ENCODE measurements around the gene RFX4.

The RFX4 gene

GRCh38 chr12:106672314-106673025 lies 89.7 kb downstream of the RFX4 start:
- H3K27ac ChIP-seq (ENCODE audit: low read length): no peak overlapping the region
- no peaks in the 10 kb centered on the region for H3K36me3 ChIP-seq (ENCODE audit: control insufficient read depth in 2 of 2, insufficient read depth in 2 of 2, low read length in 2 of 2)
- no peaks in the 10 kb centered on the region for H3K9me3 ChIP-seq (ENCODE audit: control insufficient read depth in 2 of 2, low read length in 2 of 2)
- H3K27me3 ChIP-seq (ENCODE audit: control insufficient read depth in 1 of 2, insufficient read depth in 2 of 2, low read length in 2 of 2): peaks cover 7 to 12% of the 10 kb centered on the region in 2 donors
- H3K9ac ChIP-seq (ENCODE audit: low read length in 2 of 2): no peak overlapping the region
- no peak overlapping the region for H3K4me3 ChIP-seq (ENCODE audit: low read length in 2 of 2)
- H3K4me1 ChIP-seq (ENCODE audit: control insufficient read depth, insufficient read depth, low read length): no peaks in the 10 kb centered on the region

GRCh38 chr12:106673141-106673540 lies 90.3 kb downstream of the RFX4 start:
- H3K27me3 ChIP-seq (ENCODE audit: control insufficient read depth in 1 of 2, insufficient read depth in 2 of 2, low read length in 2 of 2): peaks cover 7 to 12% of the 10 kb centered on the region in 2 donors

GRCh38 chr12:106675651-106676435 lies 93.0 kb downstream of the RFX4 start:
- no peaks in the 10 kb centered on the region for H3K9me3 ChIP-seq (ENCODE audit: control insufficient read depth in 2 of 2, low read length in 2 of 2)
- no peaks in the 10 kb centered on the region for H3K36me3 ChIP-seq (ENCODE audit: control insufficient read depth in 2 of 2, insufficient read depth in 2 of 2, low read length in 2 of 2)
- H3K27ac ChIP-seq (ENCODE audit: low read length): no peak overlapping the region
- H3K9ac ChIP-seq (ENCODE audit: low read length in 2 of 2): no peak overlapping the region
- no peaks in the 10 kb centered on the region for H3K4me1 ChIP-seq (ENCODE audit: control insufficient read depth, insufficient read depth, low read length)
- peaks cover 7% of the 10 kb centered on the region in 2 donors for H3K27me3 ChIP-seq (ENCODE audit: control insufficient read depth in 1 of 2, insufficient read depth in 2 of 2, low read length in 2 of 2)
- H3K4me3 ChIP-seq (ENCODE audit: low read length in 2 of 2): no peak overlapping the region

More at GRCh38 chr12:106673141-106673540, 90.3 kb downstream of the RFX4 start:
- Histone ChIP-seq H3K36me3 (ENCODE audit: control insufficient read depth in 2 of 2, insufficient read depth in 2 of 2, low read length in 2 of 2) (no peaks in the 10 kb centered on the region), H3K4me1 (ENCODE audit: control insufficient read depth, insufficient read depth, low read length) (no peaks in the 10 kb centered on the region), H3K9ac (ENCODE audit: low read length in 2 of 2) (no peak overlapping the region), H3K4me3 (ENCODE audit: low read length in 2 of 2) (no peak overlapping the region), H3K27ac (ENCODE audit: low read length) (no peak overlapping the region), H3K9me3 (ENCODE audit: control insufficient read depth in 2 of 2, low read length in 2 of 2) (no peaks in the 10 kb centered on the region)

- Histone ChIP-seq H3K9ac (ENCODE audit: low read length in 2 of 2) (no peak overlapping the region), H3K27me3 (ENCODE audit: control insufficient read depth in 1 of 2, insufficient read depth in 2 of 2, low read length in 2 of 2) (peaks cover 0 to 2% of the 10 kb centered on the region in 2 donors), H3K27ac (ENCODE audit: low read length) (no peak overlapping the region), H3K9me3 (ENCODE audit: control insufficient read depth in 2 of 2, low read length in 2 of 2) (no peaks in the 10 kb centered on the region), H3K36me3 (ENCODE audit: control insufficient read depth in 2 of 2, insufficient read depth in 2 of 2, low read length in 2 of 2) (no peaks in the 10 kb centered on the region), H3K4me3 (ENCODE audit: low read length in 2 of 2) (no peak overlapping the region), H3K4me1 (ENCODE audit: control insufficient read depth, insufficient read depth, low read length) (no peaks in the 10 kb centered on the region)
These were observed 96.8 kb downstream of the RFX4 start for GRCh38 chr12:106679574-106679973.

GRCh38 chr12:106680280-106680679 lies 97.5 kb downstream of the RFX4 start:
- Histone ChIP-seq H3K4me1 (ENCODE audit: control insufficient read depth, insufficient read depth, low read length) (no peaks in the 10 kb centered on the region), H3K9ac (ENCODE audit: low read length in 2 of 2) (no peak overlapping the region), H3K27ac (ENCODE audit: low read length) (no peak overlapping the region), H3K9me3 (ENCODE audit: control insufficient read depth in 2 of 2, low read length in 2 of 2) (no peaks in the 10 kb centered on the region), H3K4me3 (ENCODE audit: low read length in 2 of 2) (no peak overlapping the region), H3K36me3 (ENCODE audit: control insufficient read depth in 2 of 2, insufficient read depth in 2 of 2, low read length in 2 of 2) (no peaks in the 10 kb centered on the region), H3K27me3 (ENCODE audit: control insufficient read depth in 1 of 2, insufficient read depth in 2 of 2, low read length in 2 of 2) (peaks cover 0 to 2% of the 10 kb centered on the region in 2 donors)

GRCh38 chr12:106681210-106681609 lies 98.4 kb downstream of the RFX4 start:
- no peak overlapping the region for H3K27ac ChIP-seq (ENCODE audit: low read length)
- no peaks in the 10 kb centered on the region for H3K4me1 ChIP-seq (ENCODE audit: control insufficient read depth, insufficient read depth, low read length)
- H3K4me3 ChIP-seq (ENCODE audit: low read length in 2 of 2): no peak overlapping the region
- no peaks in the 10 kb centered on the region for H3K36me3 ChIP-seq (ENCODE audit: control insufficient read depth in 2 of 2, insufficient read depth in 2 of 2, low read length in 2 of 2)
- H3K9me3 ChIP-seq (ENCODE audit: control insufficient read depth in 2 of 2, low read length in 2 of 2): no peaks in the 10 kb centered on the region
- H3K27me3 ChIP-seq (ENCODE audit: control insufficient read depth in 1 of 2, insufficient read depth in 2 of 2, low read length in 2 of 2): peaks cover 0 to 2% of the 10 kb centered on the region in 2 donors
- no peak overlapping the region for H3K9ac ChIP-seq (ENCODE audit: low read length in 2 of 2)

- no peak overlapping the region for H3K27ac ChIP-seq (ENCODE audit: low read length)
- no peak overlapping the region for H3K4me3 ChIP-seq (ENCODE audit: low read length in 2 of 2)
- H3K36me3 ChIP-seq (ENCODE audit: control insufficient read depth in 2 of 2, insufficient read depth in 2 of 2, low read length in 2 of 2): no peaks in the 10 kb centered on the region
- peaks cover 0 to 2% of the 10 kb centered on the region in 2 donors for H3K27me3 ChIP-seq (ENCODE audit: control insufficient read depth in 1 of 2, insufficient read depth in 2 of 2, low read length in 2 of 2)
- no peak overlapping the region for H3K9ac ChIP-seq (ENCODE audit: low read length in 2 of 2)
- no peaks in the 10 kb centered on the region for H3K4me1 ChIP-seq (ENCODE audit: control insufficient read depth, insufficient read depth, low read length)
- no peaks in the 10 kb centered on the region for H3K9me3 ChIP-seq (ENCODE audit: control insufficient read depth in 2 of 2, low read length in 2 of 2)
These were observed 99.9 kb downstream of the RFX4 start for GRCh38 chr12:106682594-106683234.

- Histone ChIP-seq H3K9ac (ENCODE audit: low read length in 2 of 2) (no peak overlapping the region), H3K4me1 (ENCODE audit: control insufficient read depth, insufficient read depth, low read length) (no peaks in the 10 kb centered on the region), H3K27me3 (ENCODE audit: control insufficient read depth in 1 of 2, insufficient read depth in 2 of 2, low read length in 2 of 2) (peaks cover 0 to 2% of the 10 kb centered on the region in 2 donors), H3K9me3 (ENCODE audit: control insufficient read depth in 2 of 2, low read length in 2 of 2) (no peaks in the 10 kb centered on the region), H3K36me3 (ENCODE audit: control insufficient read depth in 2 of 2, insufficient read depth in 2 of 2, low read length in 2 of 2) (no peaks in the 10 kb centered on the region), H3K4me3 (ENCODE audit: low read length in 2 of 2) (no peak overlapping the region), H3K27ac (ENCODE audit: low read length) (no peak overlapping the region)
These were observed 101.7 kb downstream of the RFX4 start for GRCh38 chr12:106684497-106684896.

GRCh38 chr12:106685381-106685780 lies 102.6 kb downstream of the RFX4 start:
- Histone ChIP-seq H3K4me3 (ENCODE audit: low read length in 2 of 2) (no peak overlapping the region), H3K36me3 (ENCODE audit: control insufficient read depth in 2 of 2, insufficient read depth in 2 of 2, low read length in 2 of 2) (no peaks in the 10 kb centered on the region), H3K9me3 (ENCODE audit: control insufficient read depth in 2 of 2, low read length in 2 of 2) (peaks cover 0 to 1% of the 10 kb centered on the region in 2 donors), H3K27me3 (ENCODE audit: control insufficient read depth in 1 of 2, insufficient read depth in 2 of 2, low read length in 2 of 2) (peaks cover 0 to 2% of the 10 kb centered on the region in 2 donors), H3K27ac (ENCODE audit: low read length) (no peak overlapping the region), H3K4me1 (ENCODE audit: control insufficient read depth, insufficient read depth, low read length) (no peaks in the 10 kb centered on the region), H3K9ac (ENCODE audit: low read length in 2 of 2) (no peak overlapping the region)

GRCh38 chr12:106687672-106688071 lies 104.9 kb downstream of the RFX4 start:
- Histone ChIP-seq H3K4me1 (ENCODE audit: control insufficient read depth, insufficient read depth, low read length) (no peaks in the 10 kb centered on the region), H3K9me3 (ENCODE audit: control insufficient read depth in 2 of 2, low read length in 2 of 2) (peaks cover 0 to 5% of the 10 kb centered on the region in 2 donors), H3K9ac (ENCODE audit: low read length in 2 of 2) (no peak overlapping the region), H3K4me3 (ENCODE audit: low read length in 2 of 2) (no peak overlapping the region), H3K36me3 (ENCODE audit: control insufficient read depth in 2 of 2, insufficient read depth in 2 of 2, low read length in 2 of 2) (no peaks in the 10 kb centered on the region), H3K27ac (ENCODE audit: low read length) (no peak overlapping the region), H3K27me3 (ENCODE audit: control insufficient read depth in 1 of 2, insufficient read depth in 2 of 2, low read length in 2 of 2) (peaks cover 0 to 2% of the 10 kb centered on the region in 2 donors)
